ENCODE results near the gene BST2. TPM values are rescaled to one million over a fixed set of nuclear protein-coding genes. Genes with fewer than 3 reads are reported as not detected.

Gene BST2
- total and polyA plus RNA-seq, 9 of the 15 experiments (the other 6 are each of a cell fraction or from before 2014, with no cell fraction given): 11.2 to 232 (median 151) TPM

GRCh38 chr19:17406046-17406886, 836 bp upstream of the BST2 start (continued):
- TF ChIP-seq HOMEZ (CRISPR knock-in tag; IDR thresholded peaks at IDR 0.05): no peak
- peak; percentile 66 for TF ChIP-seq CHD1 (IDR thresholded peaks at IDR 0.05; ENCODE audit: low read length)
- peak in 1 of 2 experiments; percentile 1; a peak in 1 of 4 replicates for TF ChIP-seq SIN3A (IDR thresholded peaks at IDR 0.05; ENCODE audit: borderline replicate concordance in 2 of 2, control insufficient read depth in 1 of 2, low read depth in 2 of 2, low read length in 2 of 2)
- 0 out of 2 replicates have a peak, but pooled peaks have one; percentile 1 for TF ChIP-seq NKRF (IDR thresholded peaks at IDR 0.05; ENCODE audit: borderline replicate concordance)
- TF ChIP-seq FOXJ2 (tag; IDR thresholded peaks at IDR 0.05): no peak
- TF ChIP-seq GTF3C2 (IDR thresholded peaks at IDR 0.05; ENCODE audit: borderline replicate concordance, extremely low read depth, insufficient read length): no peak
- TF ChIP-seq ZNF277 (CRISPR knock-in tag; IDR thresholded peaks at IDR 0.05; ENCODE audit: borderline replicate concordance): no peak
- TF ChIP-seq CHD2 (IDR thresholded peaks at IDR 0.05; ENCODE audit: low read depth, low read length): no peak
